PC-3 (cell line): ENCODE results near the gene SMIM5. TPM values are rescaled to one million over a fixed set of nuclear protein-coding genes. Genes with fewer than 3 reads are reported as not detected.
A peak's percentile ranks its signal among the peaks of the same experiment; 100 is the strongest.

Experiments used
- ATAC-seq: fragments of 200-7000 bp; cut with Tn5 transposase; 2 replicates; pipeline ENCODE4 v1.9.1; 2020; ENCODE audit warnings: mild to moderate bottlenecking, moderate library complexity
- BruUV-seq: library from RNA; stranded (reverse); fragments of 400-500 nt; replicated peaks from 2 replicates; lab custom pipeline; 2021; lab: Mats Ljungman, UMichigan
- CTCF ChIA-PET: fragments of 300-600 bp; sonication (Branson Sonifier 250); formaldehyde crosslinking; loops from one replicate; lab custom pipeline; 2022; ENCODE audit warnings: antibody characterized with exemption; lab: Charles Lee
- POLR2A ChIA-PET: fragments of 300-600 bp; sonication (Branson Sonifier 250); formaldehyde crosslinking; loops from one replicate; lab custom pipeline; 2022; ENCODE audit warnings: antibody characterized with exemption; ENCODE audit not compliant: unreplicated experiment; lab: Charles Lee
- DNase-seq: peaks from one replicate; pipeline ENCODE4 v3.0.0-alpha.2; 2015
- H2AFZ ChIP-seq: fragments of 300-600 bp; sonication (generic); 2 replicates; pipeline ENCODE4 v1.6.0; 2016; ENCODE audit warnings: antibody characterized with exemption, low read length
- H3F3A ChIP-seq: fragments of 300-600 bp; sonication (generic); one replicate; pipeline ENCODE4 v1.6.0; 2017; ENCODE audit warnings: antibody characterized with exemption, low read length, control low read depth, mild to moderate bottlenecking; ENCODE audit not compliant: unreplicated experiment
- H3K27ac ChIP-seq: fragments of 300-600 bp; sonication (generic); 2 replicates; pipeline ENCODE4 v1.5.1; 2016; ENCODE audit warnings: mild to moderate bottlenecking, low read length
- H3K27me3 ChIP-seq: fragments of 300-600 bp; sonication (generic); 2 replicates; pipeline ENCODE4 v1.6.1; 2016; ENCODE audit warnings: low read length, mixed read lengths
- H3K36me3 ChIP-seq: fragments of 300-600 bp; sonication (generic); 2 replicates; pipeline ENCODE4 v1.6.1; 2016; ENCODE audit warnings: low read depth, mixed run types, low read length, mixed read lengths
- H3K4me1 ChIP-seq: fragments of 300-600 bp; sonication (generic); 2 replicates; pipeline ENCODE4 v1.5.1; 2016; ENCODE audit warnings: low read length; ENCODE audit not compliant: insufficient read depth
- H3K4me2 ChIP-seq: fragments of 300-600 bp; sonication (generic); 2 replicates; pipeline ENCODE4 v1.6.0; 2016; ENCODE audit warnings: low read length
- H3K4me3 ChIP-seq: fragments of 300-600 bp; sonication (generic); 2 replicates; pipeline ENCODE4 v1.5.1; 2016; ENCODE audit warnings: mild to moderate bottlenecking, low read length, mixed read lengths
- H3K79me2 ChIP-seq: fragments of 300-600 bp; sonication (generic); 2 replicates; pipeline ENCODE4 v1.6.1; 2017; ENCODE audit warnings: low read length, mixed read lengths
- H3K9ac ChIP-seq: fragments of 300-600 bp; sonication (generic); 2 replicates; pipeline ENCODE4 v1.6.0; 2016; ENCODE audit warnings: mild to moderate bottlenecking, low read length
- H3K9me2 ChIP-seq: fragments of 300-600 bp; sonication (generic); replicated peaks from 2 replicates; pipeline ENCODE4 v1.6.1; 2016; ENCODE audit warnings: mixed run types, low read length, mixed read lengths
- H3K9me3 ChIP-seq: fragments of 300-600 bp; sonication (generic); 2 replicates; pipeline ENCODE4 v1.6.1; 2016; ENCODE audit warnings: low read length, mixed read lengths
- H4K20me1 ChIP-seq: fragments of 300-600 bp; sonication (generic); 2 replicates; pipeline ENCODE4 v1.6.1; 2016; ENCODE audit warnings: low read length, mixed read lengths
- CTCF ChIP-seq: fragments of 300-600 bp; sonication (generic); conservative IDR thresholded peaks from 2 replicates; pipeline ENCODE4 v1.5.1; 2017; ENCODE audit warnings: antibody characterized with exemption, low read depth, mild to moderate bottlenecking, low read length
- EZH2 ChIP-seq: fragments of 300-600 bp; sonication (generic); IDR thresholded peaks from one replicate; pipeline ENCODE4 v1.6.1; 2017; ENCODE audit warnings: antibody characterized with exemption, mild to moderate bottlenecking, low read length; ENCODE audit not compliant: unreplicated experiment
- EZH2phosphoT487 ChIP-seq: fragments of 300-600 bp; sonication (generic); IDR thresholded peaks from 2 replicates; pipeline ENCODE4 v1.6.1; 2018; ENCODE audit warnings: mild to moderate bottlenecking, antibody characterized with exemption, low read length, borderline replicate concordance
- intact Hi-C: fragments of 100-400 bp; cut with micrococcal nuclease; formaldehyde crosslinking; loops from 2 replicates; pipeline ENCODE4 v1.9.0; 2023
- total RNA-seq: library from RNA; depleted of rRNA; stranded (reverse); fragments of >200 nt; gene quantifications from 2 replicates; pipeline ENCODE4 v1.2.3, GENCODE V29; 2014

SMIM5 gene
- total RNA-seq, 1 experiment from 2014 or later: 2.3 TPM

DNA sequence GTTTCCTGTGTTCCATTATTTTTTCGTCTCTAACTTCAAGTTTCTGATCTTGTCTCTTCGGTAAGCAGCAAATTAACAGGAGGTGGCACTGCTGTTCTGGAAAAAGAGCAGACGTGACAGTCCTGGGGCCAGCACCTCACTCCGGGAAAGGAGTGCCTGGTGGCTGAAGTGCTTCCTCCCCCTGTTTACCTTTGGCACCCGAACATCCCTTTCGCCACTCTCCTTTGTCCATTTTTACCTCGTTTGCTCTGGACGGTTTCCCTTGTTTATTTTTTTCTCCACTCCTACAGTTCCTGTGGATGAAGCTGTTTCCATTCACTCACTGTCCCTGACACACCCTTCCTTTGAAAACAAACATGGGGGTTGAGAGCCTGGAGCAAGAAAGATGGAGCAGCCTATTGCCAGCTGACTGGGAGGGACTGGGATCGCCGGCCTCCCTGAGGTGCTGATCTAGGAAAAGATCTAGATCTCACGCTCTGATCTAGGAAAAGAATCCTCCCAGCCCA lies 46.5 kb downstream of the SMIM5 start:
- H2AFZ ChIP-seq: no peak overlapping the region
- no peaks in the 10 kb centered on the region for H3K9me3 ChIP-seq
- H3K9me2 ChIP-seq: no peaks in the 10 kb centered on the region
- ChIA-PET POLR2A (interaction anchor here (0.6 to 0.9 kb wide), 2 partner anchors 14 to 41 kb away, joined by 4 to 5 read pairs; no protein-coding TSS in a partner anchor), CTCF (interaction anchor here (0.6 to 2.8 kb wide), 19 partner anchors 10 to 225 kb away, joined by 3 to 42 read pairs (median 5); partner anchors contain the start of gene SMIM5)
- peaks cover 30% of the 10 kb centered on the region; the same call in 1 of the 2 replicates for H3K36me3 ChIP-seq
- BruUV-seq: no TSS peak
- peaks cover 56% of the 10 kb centered on the region for H3K4me1 ChIP-seq
- H3K4me2 ChIP-seq: peak overlapping the region; percentile 64
- 0 out of 2 replicates have a peak overlapping the region, but pooled peaks have one; percentile 34 for H3K4me3 ChIP-seq
- TF ChIP-seq EZH2phosphoT487 (no peak), CTCF (peak; percentile 86), EZH2 (no peak)
- ATAC-seq: peak; percentile 77
- peaks cover 18% of the 10 kb centered on the region for H3F3A ChIP-seq
- H3K9ac ChIP-seq: no peak overlapping the region
- H3K27me3 ChIP-seq: no peaks in the 10 kb centered on the region
- peak; percentile 91 for DNase-seq
- H4K20me1 ChIP-seq: no peaks in the 10 kb centered on the region
- H3K27ac ChIP-seq: peak overlapping the region; percentile 39
- intact Hi-C loops: loop anchor here (1.0 kb wide), 4 partner anchors 14 to 68 kb away; no protein-coding TSS in a partner anchor
- H3K79me2 ChIP-seq: peaks cover 72% of the 10 kb centered on the region

DNA sequence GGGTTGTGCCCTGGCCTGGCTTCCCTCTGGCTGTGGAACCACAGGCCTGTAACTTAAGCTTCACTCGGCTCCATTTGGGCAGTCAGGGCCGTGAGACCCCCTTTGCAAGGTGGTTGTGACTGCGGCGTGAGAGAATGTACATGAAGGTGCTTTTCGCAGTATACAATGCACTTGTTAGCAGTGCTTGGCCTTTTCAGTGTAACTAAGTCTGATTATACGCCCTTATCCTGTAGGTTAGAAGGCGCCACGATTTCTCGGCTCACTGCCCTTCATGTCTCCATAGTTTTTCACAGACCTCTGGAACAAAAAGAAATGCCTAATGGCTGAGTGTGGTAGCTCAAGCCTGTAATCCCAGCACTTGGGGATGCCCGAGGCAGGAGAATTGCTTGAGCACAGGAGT lies 47.2 kb downstream of the SMIM5 start:
- no peak overlapping the region for H3K9ac ChIP-seq
- peaks cover 63% of the 10 kb centered on the region for H3K4me1 ChIP-seq
- H3K79me2 ChIP-seq: peaks cover 74% of the 10 kb centered on the region

More for the DNA sequence above, 47.2 kb downstream of the SMIM5 start:
- Histone ChIP-seq H3F3A (peaks cover 18% of the 10 kb centered on the region), H3K9me3 (no peaks in the 10 kb centered on the region), H3K4me3 (no peak overlapping the region), H2AFZ (no peak overlapping the region), H3K9me2 (no peaks in the 10 kb centered on the region), H3K27me3 (no peaks in the 10 kb centered on the region), H4K20me1 (no peaks in the 10 kb centered on the region), H3K27ac (peak overlapping the region; percentile 39), H3K4me2 (peak overlapping the region; percentile 64), H3K36me3 (peaks cover 32% of the 10 kb centered on the region; the same call in 1 of the 2 replicates)
- no peak for ATAC-seq
- ChIA-PET CTCF (interaction anchor here (0.6 to 2.8 kb wide), 14 partner anchors 9 to 196 kb away, joined by 3 to 42 read pairs (median 6); partner anchors contain the start of gene SMIM5), POLR2A (interaction anchor here (0.5 to 0.9 kb wide), 3 partner anchors 14 to 58 kb away, joined by 3 to 5 read pairs (median 4); no protein-coding TSS in a partner anchor)
- no TSS peak for BruUV-seq
- DNase-seq: no peak
- TF ChIP-seq EZH2phosphoT487 (no peak), EZH2 (no peak), CTCF (no peak)
- intact Hi-C loops: no loop called here
